T1000 (cell line): ENCODE measurements around the gene HECTD1.
"Not testable (repeated sequence)": the region's sequence is repeated elsewhere in the genome, so short reads cannot be mapped to it uniquely, and the experiment has no call there.

Source experiments
- DNase-seq: peaks from one replicate; lab custom pipeline; 2025; ENCODE audit warnings: mixed read lengths; lab: John Stamatoyannopoulos, UW

Gene HECTD1

DNA sequence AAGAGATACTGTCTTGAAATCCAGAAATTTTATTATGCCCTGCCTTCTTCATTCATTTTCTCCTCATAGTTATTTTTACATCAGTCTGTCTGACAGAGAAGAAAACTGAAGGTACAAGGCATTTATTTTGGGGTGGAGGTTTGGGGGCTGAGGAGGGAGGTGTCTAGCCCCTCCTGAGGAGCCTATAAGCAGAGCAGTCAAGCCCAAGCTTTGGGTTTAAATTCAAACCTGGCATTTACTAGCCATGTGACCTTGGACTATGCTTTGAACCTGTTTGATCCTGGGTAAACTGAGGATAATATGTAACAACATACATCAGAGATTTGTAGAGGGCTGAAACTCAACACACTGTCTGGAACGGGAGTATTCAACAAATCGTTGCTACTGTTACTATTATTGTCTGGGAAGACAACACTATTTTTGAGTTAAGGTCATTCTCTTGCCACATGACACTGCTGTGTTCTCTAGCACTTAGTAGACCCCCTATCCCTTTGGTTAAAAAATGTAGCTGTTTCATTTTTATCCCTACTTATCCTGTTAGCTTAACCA, 115.4 kb downstream of the HECTD1 start:
- DNase-seq = no peak

DNA sequence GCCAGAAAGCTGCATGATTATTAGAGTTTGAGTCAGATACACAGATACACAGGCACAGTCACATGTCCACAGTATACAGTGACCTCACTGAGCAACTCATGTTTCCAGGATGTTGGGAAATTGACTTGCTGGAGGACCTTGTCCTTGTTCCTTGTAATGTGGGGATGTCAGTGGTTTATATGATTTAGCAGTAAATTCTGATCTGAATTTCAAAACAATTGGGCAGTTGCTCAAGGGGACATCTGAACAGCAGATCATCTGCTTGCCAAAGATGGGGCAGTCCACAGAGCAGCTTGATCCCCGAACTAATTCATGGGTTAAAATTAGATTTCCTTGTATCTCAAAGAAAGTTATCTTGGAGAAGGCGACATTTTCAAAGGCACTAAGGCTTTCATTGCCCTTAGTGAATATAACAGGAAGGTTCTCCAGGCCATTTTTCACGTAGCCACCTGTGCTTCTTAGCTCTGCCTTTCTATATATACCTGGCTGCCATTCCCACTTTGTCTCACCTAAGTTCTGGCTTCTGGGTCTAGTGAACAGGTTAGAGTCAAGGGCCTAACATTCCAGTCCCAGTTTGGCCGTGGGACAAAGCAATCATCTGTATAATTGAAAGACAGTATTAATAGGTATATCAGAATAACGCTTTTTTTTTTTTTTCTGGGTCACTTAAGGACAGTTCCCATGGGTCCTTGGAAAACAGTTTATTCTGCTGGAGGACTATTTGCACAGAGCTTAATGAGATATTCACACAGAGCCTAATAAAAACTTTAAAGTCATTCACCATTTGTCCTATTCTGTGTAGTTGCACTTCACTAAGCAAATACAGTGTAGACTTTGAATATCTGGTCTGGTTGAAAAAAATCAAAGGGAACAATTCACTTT, 116.5 kb downstream of the HECTD1 start:
- peak; percentile 36 for DNase-seq

DNA sequence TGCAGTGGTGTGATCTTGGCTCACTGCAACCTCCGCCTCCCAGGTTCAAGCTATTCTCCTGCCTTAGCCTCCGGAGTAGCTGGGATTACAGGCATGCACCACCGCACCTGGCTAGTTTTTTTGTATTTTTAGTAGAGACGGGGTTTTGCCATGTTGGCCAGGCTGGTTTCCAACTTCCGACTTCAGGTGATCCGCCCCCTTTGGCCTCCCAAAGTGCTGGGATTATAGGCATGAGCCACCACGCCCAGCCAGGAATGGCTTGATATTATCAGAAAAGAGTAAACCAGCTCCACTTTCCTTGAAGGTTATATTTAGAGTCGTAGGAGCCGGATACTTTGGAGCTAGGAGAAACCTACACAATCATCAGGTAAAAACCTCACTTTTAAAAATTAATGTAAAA, 121.1 kb downstream of the HECTD1 start:
- not testable (repeated sequence) for DNase-seq

DNA sequence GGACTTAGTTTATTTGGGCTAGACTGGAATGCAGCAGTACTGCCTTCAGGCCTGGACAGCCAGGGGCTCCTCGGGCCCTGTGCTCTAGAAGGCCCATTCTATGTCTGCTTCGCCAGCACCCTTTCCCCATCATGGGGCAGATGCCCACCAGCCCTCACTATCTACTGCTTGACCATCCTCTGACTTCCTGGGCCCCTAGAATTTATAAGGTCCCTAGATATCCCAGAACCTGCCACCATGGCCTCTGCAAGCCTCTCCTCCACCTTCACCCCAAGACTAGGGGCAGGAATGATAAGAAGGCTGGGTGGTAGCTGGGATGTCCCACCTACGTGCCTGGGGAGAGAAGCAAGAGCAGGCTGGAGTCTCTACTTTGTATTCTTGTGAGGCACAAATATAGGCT, 122.6 kb downstream of the HECTD1 start:
- DNase-seq = no peak

DNA sequence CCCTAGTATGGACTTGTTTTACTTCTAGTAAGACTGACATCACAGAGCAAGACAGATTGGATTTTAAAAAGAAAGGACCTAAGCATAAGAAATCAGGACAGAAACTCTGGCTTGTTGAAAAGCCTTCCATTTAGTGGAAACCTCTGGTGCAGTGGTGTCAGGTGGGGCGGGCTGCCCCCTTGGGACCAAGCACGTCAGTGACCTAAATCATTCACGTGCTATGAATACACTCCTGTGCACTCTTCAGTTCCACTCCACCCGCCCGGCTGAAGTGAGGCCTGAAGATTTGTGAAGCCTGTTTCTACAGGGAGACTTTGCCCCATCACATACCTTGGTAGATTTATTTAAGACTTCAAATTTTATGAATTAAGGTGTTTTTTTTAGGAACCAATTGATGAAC, 123.2 kb downstream of the HECTD1 start:
- DNase-seq = no peak

DNA sequence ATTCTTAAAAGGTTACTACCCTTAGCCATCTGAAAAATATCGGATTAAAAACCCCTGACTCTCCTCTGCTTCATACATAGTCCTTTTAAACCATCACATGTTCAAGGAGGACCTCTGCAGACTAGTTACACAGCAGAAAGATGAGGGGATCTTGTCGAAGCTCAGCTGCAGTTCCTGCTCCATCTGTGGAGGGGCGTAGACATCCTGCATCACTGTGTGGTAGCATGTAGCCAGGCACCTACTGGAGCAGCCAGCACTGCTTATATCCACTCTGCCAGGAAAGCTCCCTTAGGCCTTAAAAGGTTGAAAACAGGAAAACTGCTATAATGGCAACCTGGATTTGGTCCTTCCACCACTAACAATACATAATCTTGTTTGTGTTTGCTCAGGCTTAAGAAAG, 123.8 kb downstream of the HECTD1 start:
- no peak for DNase-seq

DNA sequence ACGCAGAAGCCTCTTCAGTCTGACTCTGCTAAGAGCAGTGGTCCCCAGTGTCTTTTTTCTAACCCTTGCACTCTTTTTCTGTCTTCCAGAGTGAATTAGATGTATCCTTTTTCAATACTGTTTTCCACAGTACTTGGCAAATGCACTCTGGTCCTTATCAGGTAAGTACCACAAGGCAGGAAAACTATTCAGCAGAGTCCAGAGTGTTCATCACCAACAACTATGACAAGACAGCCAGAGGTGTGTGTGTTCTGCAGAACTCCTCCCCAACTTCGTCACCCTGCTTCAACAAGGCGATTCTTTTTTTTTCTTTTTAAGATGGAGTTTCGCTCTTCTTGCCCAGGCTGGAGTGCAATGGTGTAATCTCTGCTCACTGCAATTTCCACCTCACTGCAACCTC, 127.1 kb downstream of the HECTD1 start:
- DNase-seq = no peak

DNA sequence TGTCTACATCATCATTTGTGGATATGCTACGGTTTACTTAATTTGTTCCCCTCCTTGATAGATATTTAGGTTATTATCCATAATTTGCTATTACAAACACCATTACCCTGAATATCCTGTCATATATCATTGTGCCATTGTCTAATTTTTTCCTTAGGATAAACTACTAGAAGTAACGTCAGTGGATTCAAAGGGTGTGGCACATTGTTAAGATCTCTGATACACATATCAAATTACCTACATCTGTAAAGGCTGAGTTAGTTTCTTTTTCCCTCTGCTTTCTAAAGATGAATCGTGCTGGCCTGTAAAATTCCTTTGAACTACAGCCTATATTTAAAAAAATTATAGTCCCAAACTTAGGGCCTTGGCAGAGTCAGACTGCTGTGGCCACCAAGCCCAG, 127.5 kb downstream of the HECTD1 start:
- no peak for DNase-seq

DNA sequence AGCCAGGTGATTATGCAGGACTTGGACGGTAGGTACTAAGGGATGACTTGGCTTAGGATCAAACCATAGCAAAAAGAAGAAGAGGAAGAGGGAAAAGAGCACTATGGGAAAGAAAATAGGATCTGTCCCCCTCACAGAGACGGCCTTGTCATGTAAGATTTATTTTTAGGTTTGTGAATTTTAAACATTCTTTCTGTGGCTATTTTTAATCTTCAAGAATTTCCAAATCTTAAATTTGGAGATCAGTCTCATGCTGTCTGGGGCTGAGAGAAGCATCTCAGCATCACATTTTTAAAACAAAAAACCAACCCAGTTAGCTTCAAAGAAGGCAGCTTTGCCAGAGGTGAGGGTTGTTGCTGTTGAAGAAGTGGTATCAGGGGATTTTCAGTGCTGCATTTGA, 128.8 kb downstream of the HECTD1 start:
- no peak for DNase-seq

DNA sequence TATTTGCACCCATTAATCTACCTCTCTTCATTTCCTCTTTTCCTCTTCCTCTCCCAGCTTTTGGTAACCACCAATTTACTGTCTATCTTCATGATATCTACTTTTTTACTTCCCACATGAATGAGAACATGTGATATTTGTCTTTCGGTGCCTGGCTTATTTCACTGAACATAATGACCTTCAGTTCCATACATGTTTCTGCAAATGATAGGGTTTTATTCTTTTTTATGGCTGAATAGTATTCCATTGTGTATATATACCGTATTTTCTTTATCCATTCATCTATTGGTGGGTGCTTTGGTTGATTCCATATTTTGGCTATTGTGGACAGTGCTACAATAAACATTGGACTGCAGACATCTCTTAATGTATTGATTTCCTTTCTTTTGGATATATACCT, 132.4 kb downstream of the HECTD1 start:
- DNase-seq = no peak

DNA sequence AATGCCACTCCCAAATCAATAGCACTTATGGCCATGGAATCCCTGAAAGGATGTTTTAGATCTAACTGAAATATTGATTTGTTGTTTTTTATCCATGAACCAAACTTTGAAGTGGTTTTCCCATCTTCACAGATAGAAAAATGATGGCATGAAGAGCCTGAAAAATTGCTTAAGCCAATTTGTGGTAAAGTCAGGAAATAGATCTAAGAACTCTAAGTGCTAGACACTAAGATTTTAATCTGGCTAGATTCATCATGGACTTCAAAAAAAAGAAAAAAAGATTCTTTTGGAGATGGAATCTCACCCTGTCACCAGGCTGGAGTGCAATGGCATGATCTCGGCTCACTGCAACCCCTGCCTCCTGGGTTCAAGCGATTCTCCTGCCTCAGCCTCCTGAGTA, 136.4 kb downstream of the HECTD1 start:
- DNase-seq = no peak

DNA sequence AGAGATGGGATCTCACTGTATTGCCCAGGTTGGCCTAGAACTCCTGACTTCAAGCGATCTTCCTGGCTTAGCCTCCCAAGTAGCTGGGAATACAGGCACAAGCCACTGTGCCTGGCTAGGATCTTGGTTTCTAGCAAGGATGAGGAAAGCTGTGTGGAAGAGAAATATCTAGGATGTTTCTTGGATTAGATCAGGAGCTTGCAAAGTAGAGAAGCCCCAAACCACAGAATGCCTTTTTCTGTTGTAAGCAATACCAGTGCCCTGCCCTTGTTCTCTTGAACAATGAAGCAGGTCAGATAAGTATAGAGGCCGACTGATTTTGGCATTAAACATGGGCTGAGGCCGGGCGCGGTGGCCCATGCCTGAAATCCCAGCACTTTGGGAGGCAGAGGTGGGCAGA, 137.2 kb downstream of the HECTD1 start:
- DNase-seq = no peak

DNA sequence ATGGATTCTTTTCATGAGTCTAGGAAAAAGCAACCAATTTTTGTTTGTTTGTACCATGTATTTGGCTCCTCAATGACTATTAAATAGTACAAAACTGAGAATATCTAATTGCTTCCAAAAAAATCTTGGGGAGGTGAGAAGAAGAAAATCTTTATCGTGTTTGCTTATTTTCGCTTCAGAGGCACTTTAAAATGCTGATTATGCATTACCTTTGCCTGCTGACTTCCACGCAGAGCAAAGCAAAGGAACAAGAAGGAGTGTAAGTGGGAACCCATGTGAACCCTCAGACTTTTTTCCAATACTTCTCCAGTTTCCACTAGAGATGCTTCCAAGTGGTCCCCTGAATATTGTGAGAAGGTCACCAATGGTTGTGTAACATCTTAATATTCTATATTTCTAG, 138.2 kb downstream of the HECTD1 start:
- no peak for DNase-seq

DNA sequence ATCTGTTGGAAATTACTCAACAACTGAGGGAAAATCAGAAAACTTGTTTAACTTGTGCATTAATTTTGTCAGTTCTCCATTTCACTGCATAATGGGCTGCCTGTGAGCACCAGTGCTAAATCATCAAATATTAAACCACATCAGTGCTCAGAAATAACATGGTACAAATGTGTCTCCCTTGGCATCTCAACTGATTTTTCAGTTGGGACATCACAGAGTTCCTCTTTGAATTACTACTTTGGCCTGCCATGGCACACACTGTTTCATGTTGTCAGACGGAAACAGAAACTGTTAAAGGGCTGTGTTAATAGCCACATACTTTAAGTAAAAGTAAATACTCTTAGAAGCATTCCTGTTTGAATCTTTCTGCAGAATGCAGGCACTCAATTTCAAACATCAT, 139.4 kb downstream of the HECTD1 start:
- no peak for DNase-seq

DNA sequence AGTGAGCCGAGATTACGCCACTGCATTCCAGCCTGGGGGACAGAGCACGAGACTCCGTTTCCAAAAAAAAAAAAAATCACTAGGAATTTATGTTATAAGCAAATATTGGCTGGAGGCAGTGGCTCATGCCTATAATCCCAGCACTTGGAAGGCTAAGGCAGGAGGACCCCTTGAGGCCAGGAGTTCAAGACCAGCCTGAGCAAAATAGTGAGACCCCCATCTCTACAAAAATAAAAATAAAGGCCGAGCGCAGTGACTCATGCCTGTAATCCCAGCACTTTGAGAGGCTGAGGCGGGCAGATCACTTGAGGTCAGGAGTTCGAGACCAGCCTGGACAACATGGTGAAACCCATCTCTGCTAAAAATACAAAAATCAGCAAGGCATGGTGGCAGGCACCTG, 144.7 kb downstream of the HECTD1 start:
- not testable (repeated sequence) for DNase-seq

DNA sequence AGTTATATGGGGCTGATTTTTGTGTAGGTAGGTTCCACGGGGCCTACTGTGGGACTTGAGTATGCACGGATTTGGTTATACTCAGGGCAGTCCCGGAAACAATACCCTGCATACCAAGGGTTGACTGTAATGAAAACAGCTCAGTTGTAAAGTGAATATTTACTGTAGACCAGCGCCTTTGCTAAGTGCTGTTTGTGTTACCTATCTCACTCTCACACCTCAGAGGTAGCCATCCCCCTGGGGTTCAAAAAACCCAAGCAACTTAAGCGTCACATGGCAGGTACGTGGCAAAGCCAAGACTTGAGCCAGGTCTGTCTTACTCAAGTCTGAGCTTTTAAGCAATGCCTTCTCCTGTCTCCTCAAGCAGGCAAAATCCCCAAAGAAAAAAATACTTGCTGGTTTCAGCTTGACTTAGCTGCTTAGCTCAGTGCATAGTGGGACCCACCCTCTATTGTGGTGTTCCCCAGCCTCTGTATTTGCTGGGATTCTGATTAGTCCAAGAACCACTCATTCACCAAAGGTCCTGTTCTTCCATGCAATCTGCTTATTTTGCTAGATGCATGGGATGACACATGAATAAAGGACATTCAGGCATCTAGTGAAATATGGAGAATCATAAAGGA, 147.2 kb downstream of the HECTD1 start:
- DNase-seq = no peak

DNA sequence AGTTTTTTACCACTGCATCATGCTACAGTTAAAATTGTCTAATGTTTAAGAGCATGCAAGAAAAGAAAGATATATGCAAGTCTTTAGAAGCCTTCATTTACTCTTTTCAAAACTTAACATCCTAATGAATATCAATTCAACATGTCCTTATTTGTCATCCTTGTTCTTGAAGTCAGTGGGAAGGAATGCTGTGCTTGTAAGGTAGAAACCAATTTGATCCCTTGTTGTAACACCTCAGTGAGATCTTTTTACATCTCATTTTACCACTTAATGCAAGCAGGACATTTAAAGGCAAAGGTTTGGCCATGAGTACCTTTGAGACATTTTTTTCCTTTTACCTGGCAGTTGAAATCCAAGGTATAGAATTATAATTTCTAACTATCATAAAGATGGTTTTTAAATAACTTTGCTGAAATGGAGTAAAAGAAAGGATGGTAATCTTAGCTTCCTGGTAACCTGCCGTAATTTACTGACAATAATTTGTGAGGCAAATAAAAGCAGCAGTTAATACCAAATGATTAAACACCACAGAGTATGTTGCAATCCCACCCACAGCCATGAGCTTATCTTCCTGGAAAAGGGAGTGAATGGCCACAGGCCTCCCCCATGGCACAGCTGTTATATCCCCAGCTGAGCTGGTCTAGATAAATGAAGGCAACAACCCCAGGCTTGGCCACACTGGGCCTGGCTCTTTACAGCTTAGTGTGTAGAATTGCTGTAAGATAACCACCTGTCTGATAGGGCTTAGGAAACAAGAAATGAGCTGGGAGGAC, 148.3 kb downstream of the HECTD1 start:
- DNase-seq = peak; percentile 16

DNA sequence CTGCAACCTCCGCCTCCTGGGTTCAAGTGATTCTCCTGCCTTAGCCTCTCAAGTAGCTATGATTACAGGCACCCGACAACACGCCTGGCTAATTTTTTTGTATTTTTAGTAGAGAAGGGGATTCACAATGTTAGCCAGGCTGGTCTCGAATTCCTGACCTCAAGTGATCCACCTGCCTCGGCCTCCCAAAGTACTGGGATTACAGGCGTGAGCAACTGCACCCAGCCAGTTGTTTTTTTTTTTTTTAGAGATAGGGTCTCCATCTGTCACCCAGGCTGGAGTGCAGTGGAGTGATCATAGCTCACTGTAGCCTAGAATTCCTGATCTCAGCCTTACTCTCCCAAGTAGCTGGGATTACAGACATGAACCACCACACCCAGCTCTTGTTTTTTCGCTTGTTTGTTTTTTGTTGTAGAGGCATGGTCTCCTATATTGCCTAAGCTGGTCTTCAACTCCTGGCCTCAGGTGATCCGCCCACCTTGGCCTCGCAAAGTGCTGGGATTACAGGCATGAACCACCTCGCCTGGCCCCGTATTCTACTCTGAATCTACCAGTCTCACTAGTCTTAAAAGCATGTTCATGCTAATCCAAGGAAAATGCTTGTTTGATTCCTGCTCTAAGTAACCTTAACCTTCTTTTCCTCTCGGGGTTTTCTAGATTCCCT, 149.8 kb downstream of the HECTD1 start:
- no peak for DNase-seq

DNA sequence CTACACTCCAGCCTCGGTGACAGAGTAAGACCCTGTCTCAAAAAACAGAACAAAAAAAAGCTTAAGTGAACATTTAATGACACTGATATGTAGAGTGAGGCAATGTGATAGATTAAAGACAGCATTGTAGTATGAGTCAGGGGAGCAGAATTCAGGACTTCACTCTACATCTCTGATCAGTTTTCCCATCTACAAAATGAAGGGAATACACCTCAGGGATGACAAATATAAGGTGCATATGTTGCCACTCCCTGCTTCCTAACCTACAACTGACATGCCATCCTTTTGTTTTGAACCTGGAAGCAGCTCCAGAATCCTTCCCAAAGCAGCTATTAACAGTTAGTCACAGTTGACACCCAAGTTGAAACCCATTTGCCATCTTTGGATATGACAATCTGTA, 150.6 kb downstream of the HECTD1 start:
- no peak for DNase-seq

DNA sequence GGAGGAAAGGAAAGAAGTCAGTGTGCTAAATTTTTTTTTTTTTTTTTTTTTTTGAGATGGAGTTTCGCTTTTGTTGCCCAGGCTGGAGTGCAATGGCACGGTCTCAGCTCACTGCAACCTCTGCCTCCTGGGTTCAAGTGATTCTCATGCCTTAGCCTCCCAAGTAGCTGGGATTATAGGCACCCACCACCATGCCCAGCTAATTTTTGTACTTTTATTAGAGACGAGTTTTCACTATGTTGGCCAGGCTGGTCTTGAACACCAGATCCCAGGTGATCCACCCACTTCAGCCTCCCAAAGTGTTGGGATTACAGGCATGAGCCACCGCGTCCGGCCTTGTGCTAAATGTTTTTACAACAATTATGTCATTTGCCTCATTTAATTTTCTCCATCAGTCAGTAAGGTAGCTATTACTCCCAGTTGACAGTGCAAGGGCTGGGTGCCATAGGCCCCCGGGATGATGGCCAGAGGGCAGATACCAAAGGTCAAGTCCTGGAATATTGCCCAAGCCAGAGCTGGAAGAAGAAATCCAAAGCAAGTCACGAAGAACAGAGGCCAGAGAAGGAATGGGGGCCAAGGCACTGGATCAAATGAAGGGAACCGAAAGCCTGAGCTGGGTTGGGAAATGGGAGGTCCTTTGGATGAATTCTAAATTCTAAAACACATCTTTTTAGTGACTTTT, 154.5 kb downstream of the HECTD1 start:
- DNase-seq = not testable (repeated sequence)

DNA sequence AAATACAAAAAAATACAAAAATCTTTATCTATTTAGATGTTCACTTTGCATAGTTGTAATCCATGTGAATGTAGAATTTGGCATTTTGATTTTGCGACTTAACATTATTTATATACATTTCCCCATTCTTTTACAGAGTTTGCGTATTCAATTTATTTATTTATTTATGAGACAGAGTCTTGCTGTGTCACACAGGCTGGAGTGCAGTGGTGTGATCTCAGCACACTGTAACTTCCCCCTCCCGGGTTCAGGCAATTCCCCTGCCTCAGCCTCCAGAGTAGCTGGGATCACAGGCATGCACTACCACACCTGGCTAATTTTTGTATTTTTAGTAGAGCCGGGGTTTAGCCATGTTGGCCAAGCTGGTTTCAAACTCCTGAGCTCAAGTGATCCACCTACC, 156.1 kb downstream of the HECTD1 start:
- no peak for DNase-seq
